ENCODE results near the gene TBC1D13.

DNA sequence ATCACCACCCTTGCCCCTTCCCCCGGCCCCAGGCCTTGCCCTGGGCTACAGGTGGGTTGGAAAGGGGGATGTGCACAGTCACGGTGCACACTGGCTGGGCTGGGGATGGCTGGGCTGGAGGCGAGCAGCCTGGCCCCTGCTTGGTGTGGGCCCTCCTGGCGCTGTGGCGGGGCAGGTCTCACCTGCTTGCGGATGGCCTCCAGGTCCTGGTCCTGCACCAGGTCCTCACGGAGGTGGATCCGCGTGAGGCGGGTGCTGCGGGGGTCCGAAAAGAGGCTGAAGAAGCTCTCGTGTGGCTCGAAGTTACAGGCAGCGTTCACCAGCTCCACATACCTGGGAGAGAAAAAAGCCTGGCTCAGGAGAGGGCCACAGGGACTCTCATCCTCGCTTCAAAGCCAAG, 33.4 kb upstream of the TBC1D13 start:
- TF ChIP-seq, protein P1, sequence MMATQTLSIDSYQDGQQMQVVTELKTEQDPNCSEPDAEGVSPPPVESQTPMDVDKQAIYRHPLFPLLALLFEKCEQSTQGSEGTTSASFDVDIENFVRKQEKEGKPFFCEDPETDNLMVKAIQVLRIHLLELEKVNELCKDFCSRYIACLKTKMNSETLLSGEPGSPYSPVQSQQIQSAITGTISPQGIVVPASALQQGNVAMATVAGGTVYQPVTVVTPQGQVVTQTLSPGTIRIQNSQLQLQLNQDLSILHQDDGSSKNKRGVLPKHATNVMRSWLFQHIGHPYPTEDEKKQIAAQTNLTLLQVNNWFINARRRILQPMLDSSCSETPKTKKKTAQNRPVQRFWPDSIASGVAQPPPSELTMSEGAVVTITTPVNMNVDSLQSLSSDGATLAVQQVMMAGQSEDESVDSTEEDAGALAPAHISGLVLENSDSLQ (IDR thresholded peaks at IDR 0.05) = no peak
- TF ChIP-seq, protein P2, sequence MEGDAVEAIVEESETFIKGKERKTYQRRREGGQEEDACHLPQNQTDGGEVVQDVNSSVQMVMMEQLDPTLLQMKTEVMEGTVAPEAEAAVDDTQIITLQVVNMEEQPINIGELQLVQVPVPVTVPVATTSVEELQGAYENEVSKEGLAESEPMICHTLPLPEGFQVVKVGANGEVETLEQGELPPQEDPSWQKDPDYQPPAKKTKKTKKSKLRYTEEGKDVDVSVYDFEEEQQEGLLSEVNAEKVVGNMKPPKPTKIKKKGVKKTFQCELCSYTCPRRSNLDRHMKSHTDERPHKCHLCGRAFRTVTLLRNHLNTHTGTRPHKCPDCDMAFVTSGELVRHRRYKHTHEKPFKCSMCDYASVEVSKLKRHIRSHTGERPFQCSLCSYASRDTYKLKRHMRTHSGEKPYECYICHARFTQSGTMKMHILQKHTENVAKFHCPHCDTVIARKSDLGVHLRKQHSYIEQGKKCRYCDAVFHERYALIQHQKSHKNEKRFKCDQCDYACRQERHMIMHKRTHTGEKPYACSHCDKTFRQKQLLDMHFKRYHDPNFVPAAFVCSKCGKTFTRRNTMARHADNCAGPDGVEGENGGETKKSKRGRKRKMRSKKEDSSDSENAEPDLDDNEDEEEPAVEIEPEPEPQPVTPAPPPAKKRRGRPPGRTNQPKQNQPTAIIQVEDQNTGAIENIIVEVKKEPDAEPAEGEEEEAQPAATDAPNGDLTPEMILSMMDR (IDR thresholded peaks at IDR 0.05 in 2 of 3, conservative IDR thresholded peaks at IDR 0.05 in 1 of 3; ENCODE audit: control insufficient read depth in 2 of 3, extremely low read depth in 1 of 3, insufficient read depth in 1 of 3, low read depth in 3 of 3, low read length in 3 of 3) = no peak
- TF ChIP-seq EP300 (IDR thresholded peaks at IDR 0.05; ENCODE audit: borderline replicate concordance in 1 of 2, control insufficient read depth in 1 of 2, low read depth in 2 of 2, low read length in 2 of 2) = no peak
- TF ChIP-seq TAF1 (IDR thresholded peaks at IDR 0.05; ENCODE audit: borderline replicate concordance, low read depth, low read length) = no peak
- TF ChIP-seq MTA3 (IDR thresholded peaks at IDR 0.05; ENCODE audit: borderline replicate concordance, low read length) = no peak
- no peak for TF ChIP-seq LARP7 (IDR thresholded peaks at IDR 0.05)
- TF ChIP-seq POLR2AphosphoS2 (IDR thresholded peaks at IDR 0.05; ENCODE audit: low read depth, low read length) = no peak
- no peak for TF ChIP-seq YY1 (IDR thresholded peaks at IDR 0.05; ENCODE audit: low read depth, low read length)
- TF ChIP-seq RAD51 (IDR thresholded peaks at IDR 0.05) = no peak
- TF ChIP-seq NR2C2 (IDR thresholded peaks at IDR 0.05; ENCODE audit: borderline replicate concordance, control insufficient read depth, insufficient read length, low read depth) = no peak
- TF ChIP-seq CREM (IDR thresholded peaks at IDR 0.05; ENCODE audit: low read depth) = no peak
